K562 (cell line): Measurements from ENCODE around the gene CERCAM. TPM values are rescaled to one million over a fixed set of nuclear protein-coding genes. Genes with fewer than 3 reads are reported as not detected.

Source experiments
- BCOR ChIP-seq: fragments of 450-650 bp; IDR thresholded peaks from 2 replicates; pipeline ENCODE4 v1.6.1; 2016
- CEBPZ ChIP-seq: fragments of 150-350 bp; IDR thresholded peaks from 2 replicates; pipeline ENCODE4 v1.6.1; 2014; ENCODE audit warnings: low read depth, mild to moderate bottlenecking, low read length, borderline replicate concordance
- CHD1 ChIP-seq: fragments of 200-600 bp; sonication (generic); IDR thresholded peaks from one replicate; pipeline ENCODE4 v1.6.1; 2012; ENCODE audit warnings: mild to moderate bottlenecking, moderate library complexity, low read length, inconsistent platforms
- E4F1 ChIP-seq: fragments of 250-450 bp; sonication (Bioruptor Pico); IDR thresholded peaks from 2 replicates; pipeline ENCODE4 v1.5.0; 2021; ENCODE audit warnings: mild to moderate bottlenecking, borderline replicate concordance
- HNRNPH1 ChIP-seq: fragments of 200-400 bp; formaldehyde crosslinking; optimal IDR thresholded peaks from 2 replicates; pipeline ENCODE3; 2017; ENCODE audit warnings: low read depth, mild to moderate bottlenecking, low read length, moderate library complexity
- LEF1 ChIP-seq: fragments of 450-650 bp; IDR thresholded peaks from 2 replicates; pipeline ENCODE4 v1.6.1; 2016; ENCODE audit warnings: mild to moderate bottlenecking
- PBX2 ChIP-seq, 2 experiments: IDR thresholded peaks in 1 of 2; conservative IDR thresholded peaks in 1 of 2; 2 replicates each; pipeline ENCODE4 v1.6.1; 2016; ENCODE audit warnings: low read depth in 2 of 2, mild to moderate bottlenecking in 1 of 2, missing compliant biosample characterization in 1 of 2, missing genetic modification characterization in 1 of 2, moderate library complexity in 1 of 2
- RBM39 ChIP-seq: fragments of 200-400 bp; formaldehyde crosslinking; optimal IDR thresholded peaks from 2 replicates; pipeline ENCODE3; 2018; ENCODE audit warnings: low read depth, low read length
- RFX7 ChIP-seq: fragments of 250-450 bp; sonication (Bioruptor Pico); IDR thresholded peaks from 2 replicates; pipeline ENCODE4 v1.5.1; 2021; ENCODE audit warnings: mild to moderate bottlenecking
- RUNX1 ChIP-seq: sonication (generic); IDR thresholded peaks from 2 replicates; pipeline ENCODE4 v1.6.1; 2016; ENCODE audit warnings: antibody characterized with exemption, low read depth
- SIX5 ChIP-seq, 2 experiments: IDR thresholded peaks; 2 replicates each; pipeline ENCODE4 v1.6.1; 2011; ENCODE audit warnings: low read length in 2 of 2, borderline replicate concordance in 1 of 2, low read depth in 1 of 2, mild to moderate bottlenecking in 1 of 2, moderate library complexity in 1 of 2; ENCODE audit not compliant: insufficient read depth in 1 of 2
- U2AF2 ChIP-seq: fragments of 200-400 bp; formaldehyde crosslinking; optimal IDR thresholded peaks from 2 replicates; pipeline ENCODE3; 2017; ENCODE audit warnings: low read depth, mild to moderate bottlenecking, low read length
- UBTF ChIP-seq, 2 experiments: IDR thresholded peaks; 2 replicates each; pipeline ENCODE4 v1.6.1; 2012; ENCODE audit warnings: improper control_type of control experiment in 2 of 2, low read depth in 2 of 2, low read length in 2 of 2, borderline replicate concordance in 1 of 2
- XRCC5 ChIP-seq: fragments of 200-400 bp; formaldehyde crosslinking; IDR thresholded peaks from 2 replicates; pipeline ENCODE4 v1.6.1; 2017; ENCODE audit warnings: low read depth, mild to moderate bottlenecking, low read length
- ZFX ChIP-seq: sonication (generic); formaldehyde crosslinking; IDR thresholded peaks from 2 replicates; pipeline ENCODE4 v1.8.0; 2022; ENCODE audit warnings: mild to moderate bottlenecking, missing genetic modification reagents, moderate library complexity
- ZNF79 ChIP-seq: fragments of 250-450 bp; sonication (Bioruptor Pico); IDR thresholded peaks from 2 replicates; pipeline ENCODE4 v1.4.0; 2020; ENCODE audit warnings: low read depth, mild to moderate bottlenecking, moderate library complexity
- polyA plus RNA-seq, 8 experiments: library from polyadenylated mRNA; depleted of rRNA in 4 of 8; stranded (reverse) in 5 of 8; unstranded in 3 of 8; fragments of >200 nt; fragmentation: Nextera tagmentation in 2 of 8; fragmentation: Illumina TruSeq in 1 of 8; extraction: Ambion mirVana in 2 of 8; extraction: Trizol in 1 of 8; gene quantifications; 2 replicates each; pipeline versions ENCODE4 v1.2.1 to v1.2.3, GENCODE V29; 2011 to 2014; ENCODE audit warnings: inconsistent platforms in 1 of 8, missing spikeins in 1 of 8
- total RNA-seq, 7 experiments: library from RNA; depleted of rRNA in 6 of 7; stranded (reverse); fragments of >200 nt in 6 of 7; fragmentation: Illumina TruSeq in 2 of 7; extraction: Trizol in 2 of 7; gene quantifications; 2 replicates each; pipeline versions ENCODE4 v1.2.1 to v1.2.3, GENCODE V29; 2011 to 2021; ENCODE audit warnings: low replicate concordance in 1 of 7

The CERCAM gene
- total and polyA plus RNA-seq, 9 of the 15 experiments (the other 6 are each of a cell fraction or from before 2014, with no cell fraction given), result 0.75 to 24.0 (median 18.0) TPM

GRCh38 chr9:128455849-128456612, 35.4 kb downstream of the CERCAM start, which contains the start of gene ODF2 (continued):
- TF ChIP-seq E4F1 (CRISPR knock-in tag), result no peak
- TF ChIP-seq RUNX1, result no peak
- TF ChIP-seq ZFX (CRISPR knock-in tag), result peak; percentile 85
- TF ChIP-seq HNRNPH1, result no peak
- TF ChIP-seq PBX2 (CRISPR knock-in tag; IDR thresholded peaks at IDR 0.05; ENCODE audit: low read depth), result no peak
- no peak for TF ChIP-seq PBX2 (tag; conservative IDR thresholded peaks at IDR 0.05; ENCODE audit: low read depth)
- TF ChIP-seq BCOR, result no peak
- no peak for TF ChIP-seq RFX7 (CRISPR knock-in tag)
- no peak for TF ChIP-seq ZNF79 (CRISPR knock-in tag)
- no peak for TF ChIP-seq RBM39
- no peak for TF ChIP-seq LEF1
- no peak for TF ChIP-seq XRCC5
- no peak for TF ChIP-seq U2AF2
- no peak for TF ChIP-seq UBTF (IDR thresholded peaks at IDR 0.05; ENCODE audit: borderline replicate concordance in 1 of 2, low read depth in 2 of 2, low read length in 2 of 2)
- TF ChIP-seq SIX5 (IDR thresholded peaks at IDR 0.05; ENCODE audit: borderline replicate concordance in 1 of 2, insufficient read depth in 1 of 2, low read depth in 1 of 2, low read length in 2 of 2), result no peak
- no peak for TF ChIP-seq CEBPZ
- no peak for TF ChIP-seq CHD1
